GM11168 (cell line): ENCODE data around the gene GUK1.

Experiments used
- in situ Hi-C: fragments of 300-500 bp; cut with MboI; formaldehyde crosslinking; loops from one replicate; pipeline ENCODE4 v1.12.0; 2022; ENCODE audit warnings: low sequenced_read_pairs; ENCODE audit not compliant: unreplicated experiment

Gene GUK1, protein sequence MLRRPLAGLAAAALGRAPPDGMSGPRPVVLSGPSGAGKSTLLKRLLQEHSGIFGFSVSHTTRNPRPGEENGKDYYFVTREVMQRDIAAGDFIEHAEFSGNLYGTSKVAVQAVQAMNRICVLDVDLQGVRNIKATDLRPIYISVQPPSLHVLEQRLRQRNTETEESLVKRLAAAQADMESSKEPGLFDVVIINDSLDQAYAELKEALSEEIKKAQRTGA

GRCh38 chr1:228139931-228140723, at the start of gene GUK1:
TSS of gene GUK1 (plus strand) at chr1:228140279. CDS start at chr1:228140303, 24 bp downstream.
- in situ Hi-C loops = no loop called here

GRCh38 chr1:228090613-228091081, 49.4 kb upstream of the GUK1 start:
- in situ Hi-C loops = no loop called here

DNA sequence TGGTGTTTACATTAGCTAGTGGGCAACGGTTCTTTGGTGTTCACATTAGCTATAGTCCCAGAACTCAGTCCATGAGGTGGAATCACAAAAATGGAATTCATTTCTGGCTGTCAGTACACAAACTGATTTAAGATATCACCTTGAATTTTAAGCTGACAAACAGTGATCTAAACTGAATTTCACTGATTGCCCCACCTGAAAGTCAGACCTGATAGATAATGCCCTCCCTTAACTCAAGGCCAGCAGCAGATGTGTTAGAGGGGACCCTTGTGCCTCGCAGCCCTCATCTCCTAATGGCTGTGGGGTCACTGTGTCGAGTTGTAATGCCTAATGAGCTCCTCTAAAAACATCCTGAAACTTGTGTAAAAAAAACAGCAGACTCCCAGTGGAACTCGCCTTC, 49.0 kb upstream of the GUK1 start:
- in situ Hi-C loops = no loop called here

DNA sequence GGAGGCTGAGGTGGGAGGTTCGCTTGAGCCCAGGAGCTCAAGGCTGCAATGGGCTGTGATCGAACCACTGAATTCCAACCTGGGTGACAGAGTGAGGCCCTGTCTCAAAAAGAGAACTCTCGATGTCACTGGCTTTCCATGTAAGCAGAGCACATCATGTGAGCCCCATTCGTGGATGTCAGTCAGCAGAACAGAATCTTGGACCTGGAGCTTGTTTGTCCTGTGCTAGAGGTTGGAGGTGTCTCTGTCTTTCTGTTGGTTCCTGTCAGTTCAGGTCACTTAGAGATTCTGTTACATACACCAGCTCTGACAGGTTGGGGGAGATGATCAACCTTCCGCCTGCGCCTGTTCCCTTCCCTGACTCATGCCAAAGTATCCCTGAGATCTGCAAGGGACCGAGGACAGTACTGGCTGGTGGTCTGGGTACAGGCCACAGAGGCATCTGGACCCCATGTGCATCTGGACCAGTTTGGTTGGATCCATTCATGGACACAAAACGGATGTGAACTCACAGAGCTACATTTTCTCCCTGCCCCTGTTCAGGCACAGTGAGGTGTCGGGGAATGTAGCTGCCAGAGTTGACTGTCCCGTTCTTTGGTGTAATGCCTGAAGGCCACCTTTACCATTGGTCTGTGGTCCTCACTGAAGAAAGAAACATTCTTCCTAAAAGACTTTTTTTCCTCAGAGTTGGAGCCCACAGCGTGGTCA, 47.6 kb upstream of the GUK1 start:
- in situ Hi-C loops = no loop called here

DNA sequence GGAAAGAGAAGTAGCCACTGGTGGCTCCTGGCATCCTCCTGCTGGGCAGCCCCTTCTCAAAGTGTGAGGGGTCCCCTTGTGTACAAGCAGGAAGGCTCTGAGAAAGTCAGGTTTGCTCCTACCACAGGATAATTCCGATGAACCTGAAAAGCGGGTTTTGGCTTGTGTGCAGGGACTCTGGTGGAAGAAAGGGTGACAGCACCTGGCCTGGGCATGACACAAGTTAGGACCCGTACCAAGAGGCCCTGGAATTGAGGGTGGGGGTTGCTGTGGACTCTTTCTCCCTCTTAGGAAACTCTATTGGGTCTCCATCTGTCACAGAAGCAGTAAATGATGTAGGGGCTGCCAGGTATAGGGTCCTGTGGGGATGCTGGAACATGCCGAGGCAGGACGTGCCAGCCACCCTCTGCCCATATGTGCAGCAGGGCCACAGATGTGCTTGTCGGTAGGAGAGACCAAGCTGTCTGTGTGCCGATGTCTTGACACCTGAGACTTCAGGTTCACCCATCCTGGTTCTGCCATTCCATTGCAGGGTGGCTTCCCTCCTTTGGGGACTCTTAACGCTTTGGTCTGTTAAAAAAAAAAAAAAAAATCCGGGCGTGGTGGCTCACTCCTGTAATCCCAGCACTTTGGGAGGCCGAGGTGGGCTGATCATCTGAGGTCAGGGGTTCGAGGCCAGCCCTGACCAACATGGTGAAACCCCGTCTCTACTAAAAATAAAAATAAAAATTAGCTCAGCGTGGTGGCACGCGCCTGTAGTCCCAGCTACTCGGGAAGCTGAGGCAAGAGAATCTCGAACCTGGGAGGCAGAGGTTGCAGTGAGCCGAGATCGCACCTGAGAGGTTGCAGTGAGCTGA, 46.8 kb upstream of the GUK1 start:
- in situ Hi-C loops = no loop called here

DNA sequence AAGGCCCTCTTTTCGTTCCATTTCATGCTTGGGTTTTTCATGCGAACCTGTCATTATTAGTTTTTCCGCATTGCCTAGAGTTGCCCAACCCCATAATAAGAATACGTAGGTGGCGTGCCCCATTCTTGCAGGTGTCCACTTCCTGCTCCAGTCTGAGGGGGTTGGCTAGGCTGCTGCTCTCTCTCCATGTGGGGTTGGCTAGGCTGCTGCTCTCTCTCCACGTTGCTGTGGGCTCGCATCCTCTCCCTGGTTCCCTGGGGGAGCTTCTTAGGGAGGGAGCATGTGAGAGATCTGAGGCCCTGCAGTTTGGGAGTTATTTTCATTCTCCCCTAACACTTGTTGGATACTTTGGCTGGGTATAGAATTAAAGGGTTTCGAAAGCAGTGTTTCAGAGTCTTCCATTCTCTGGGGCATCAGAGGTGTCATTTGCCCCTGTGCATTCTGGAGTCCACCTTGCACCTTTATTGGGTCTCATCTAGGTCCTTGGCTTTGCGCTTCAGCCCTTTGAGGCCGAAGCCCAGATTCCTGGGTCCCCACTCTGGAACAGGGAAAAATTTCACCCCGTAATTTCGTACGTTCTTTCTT, 45.6 kb upstream of the GUK1 start:
- in situ Hi-C loops = no loop called here

DNA sequence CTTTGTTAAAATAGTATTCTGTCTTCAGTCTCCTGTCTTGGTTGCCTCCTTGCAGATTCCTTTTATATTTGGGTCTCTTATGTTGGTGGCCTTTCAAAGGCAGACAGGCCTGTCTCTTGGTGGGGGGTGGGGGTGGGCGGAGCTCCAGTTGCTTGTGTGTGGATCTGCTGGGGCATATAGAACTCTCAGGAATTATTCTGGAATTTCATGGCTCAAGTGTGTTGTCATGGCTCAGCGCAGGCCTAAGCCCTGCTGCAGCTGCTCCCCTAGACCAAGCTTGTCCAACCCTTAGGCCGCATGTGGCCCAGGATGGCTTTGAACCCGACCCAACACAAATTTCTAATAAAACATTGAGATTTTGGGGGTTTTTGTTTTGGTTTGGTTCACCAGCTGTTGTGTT, 44.9 kb upstream of the GUK1 start:
- in situ Hi-C loops = no loop called here

GRCh38 chr1:228095938-228096337, 44.1 kb upstream of the GUK1 start:
- in situ Hi-C loops = no loop called here

DNA sequence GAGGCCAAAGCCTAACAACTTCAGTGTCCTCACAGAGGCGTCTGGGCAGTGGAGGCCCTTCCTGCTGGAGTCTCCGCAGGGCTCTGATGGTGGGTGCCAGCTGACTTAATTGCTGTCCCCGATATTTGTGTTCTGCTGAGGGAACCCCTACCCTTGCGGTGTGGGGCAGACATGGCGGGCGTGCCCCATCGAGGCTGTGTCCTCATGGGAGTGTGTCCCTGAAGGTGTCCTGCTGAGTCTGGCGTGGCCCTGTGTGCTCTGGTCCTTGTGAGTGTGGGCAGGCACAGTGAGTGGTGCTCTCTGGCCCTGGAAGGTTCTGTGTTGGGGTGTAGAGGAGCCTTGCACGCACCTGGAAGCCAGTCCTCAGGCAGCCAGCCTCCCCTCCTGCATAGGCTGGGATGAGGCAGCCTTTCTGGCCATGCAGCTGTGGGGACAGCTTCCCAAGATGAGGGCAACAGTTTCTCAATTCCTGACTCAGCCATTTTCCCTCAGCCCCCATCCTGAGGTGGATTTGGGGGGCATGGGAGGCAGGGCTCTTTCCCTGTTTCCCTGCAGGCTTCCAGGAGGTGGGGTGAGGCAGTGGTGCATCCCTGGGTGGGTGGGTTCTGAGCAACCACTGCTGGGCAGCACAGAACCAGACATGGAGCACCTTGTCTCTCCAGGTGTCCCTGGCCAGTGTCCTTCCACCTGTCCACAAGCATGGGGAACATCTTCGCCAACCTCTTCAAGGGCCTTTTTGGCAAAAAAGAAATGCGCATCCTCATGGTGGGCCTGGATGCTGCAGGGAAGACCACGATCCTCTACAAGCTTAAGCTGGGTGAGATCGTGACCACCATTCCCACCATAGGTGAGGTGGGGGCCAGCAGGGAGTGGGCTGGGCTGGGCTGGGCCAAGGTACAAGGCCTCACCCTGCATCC, 43.4 kb upstream of the GUK1 start:
- in situ Hi-C loops = no loop called here

GRCh38 chr1:228097333-228098081, 42.6 kb upstream of the GUK1 start:
- in situ Hi-C loops = no loop called here

- in situ Hi-C loops = no loop called here
These were observed 41.7 kb upstream of the GUK1 start for GRCh38 chr1:228098323-228098931.

- in situ Hi-C loops = no loop called here
These were observed 40.7 kb upstream of the GUK1 start for GRCh38 chr1:228099331-228099732.

GRCh38 chr1:228100822-228101613, 39.1 kb upstream of the GUK1 start:
- in situ Hi-C loops = no loop called here

GRCh38 chr1:228101614-228101993, 38.5 kb upstream of the GUK1 start:
- in situ Hi-C loops = no loop called here

DNA sequence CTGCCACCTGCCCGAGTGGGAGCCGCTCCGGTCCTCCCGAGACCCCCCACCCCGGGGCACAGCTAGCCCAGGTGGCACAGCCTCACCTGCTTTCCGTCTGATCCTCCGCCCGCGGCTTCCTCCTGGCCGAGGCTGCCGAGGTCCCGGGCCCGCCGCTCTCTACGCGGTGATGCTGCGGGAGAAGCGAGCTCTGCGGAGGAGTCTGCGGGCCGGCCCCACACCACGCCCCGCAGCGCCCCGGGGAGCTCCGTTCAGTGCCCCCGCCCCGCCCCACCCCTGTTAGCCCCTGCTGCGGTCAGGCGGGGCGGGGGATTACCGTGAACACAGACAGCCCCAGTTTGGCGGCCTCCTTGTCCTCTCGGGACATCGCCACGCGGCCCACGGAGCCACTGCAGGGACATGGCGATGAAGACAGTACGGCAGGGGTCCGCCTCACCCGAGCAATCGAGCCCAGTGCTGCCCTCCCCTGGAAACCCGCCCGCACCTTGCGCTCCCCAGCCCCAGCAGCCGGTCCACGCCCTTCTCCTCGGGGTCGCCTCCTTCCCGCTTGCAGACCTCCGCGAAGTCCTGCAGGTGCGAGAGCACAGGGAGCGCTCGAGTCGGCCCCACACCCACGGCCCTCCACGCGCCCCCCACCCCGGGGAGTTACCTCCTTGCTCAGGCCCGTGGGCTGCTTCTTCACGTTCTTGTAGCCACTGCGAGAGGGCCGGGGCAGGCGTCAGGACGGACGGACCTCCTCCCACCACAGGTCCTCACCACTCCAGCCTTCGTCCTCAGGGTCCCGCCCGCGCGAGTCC, 37.9 kb upstream of the GUK1 start:
- in situ Hi-C loops = no loop called here
